IPS-18a (cell line): ENCODE measurements around the gene KDM4C.
"Not testable (repeated sequence)": the region's sequence is repeated elsewhere in the genome, so short reads cannot be mapped to it uniquely, and the experiment has no call there.

Experiments used
- H3K27ac ChIP-seq: one replicate; pipeline ENCODE4 v1.5.1; 2013; ENCODE audit warnings: low read length
- H3K27me3 ChIP-seq: one replicate; pipeline ENCODE4 v1.6.1; 2013; ENCODE audit warnings: mild to moderate bottlenecking, low read length; ENCODE audit not compliant: control insufficient read depth, insufficient read depth
- H3K36me3 ChIP-seq: one replicate; pipeline ENCODE4 v1.6.1; 2013; ENCODE audit warnings: low read depth, low read length; ENCODE audit not compliant: control insufficient read depth
- H3K4me1 ChIP-seq: one replicate; pipeline ENCODE4 v1.6.1; 2013; ENCODE audit warnings: low read depth, low read length; ENCODE audit not compliant: control insufficient read depth
- H3K4me3 ChIP-seq: one replicate; pipeline ENCODE4 v1.5.1; 2013; ENCODE audit warnings: low read length
- H3K9ac ChIP-seq: one replicate; pipeline ENCODE4 v1.6.1; 2013; ENCODE audit warnings: mild to moderate bottlenecking, low read length, moderate library complexity
- H3K9me3 ChIP-seq: one replicate; pipeline ENCODE4 v1.6.1; 2013; ENCODE audit warnings: low read depth, low read length; ENCODE audit not compliant: control insufficient read depth

KDM4C gene

GRCh38 chr9:6942406-6942805 lies 184.6 kb downstream of the KDM4C start:
- Histone ChIP-seq H3K9me3 (no peaks in the 10 kb centered on the region), H3K27ac (no peak overlapping the region)

GRCh38 chr9:6943293-6943692 lies 185.5 kb downstream of the KDM4C start:
- no peak overlapping the region for H3K9ac ChIP-seq
- H3K9me3 ChIP-seq: no peaks in the 10 kb centered on the region
- H3K36me3 ChIP-seq: no peaks in the 10 kb centered on the region
- no peak overlapping the region for H3K27ac ChIP-seq
- H3K4me1 ChIP-seq: no peaks in the 10 kb centered on the region
- H3K4me3 ChIP-seq: no peak overlapping the region
- H3K27me3 ChIP-seq: no peaks in the 10 kb centered on the region

More at GRCh38 chr9:6942406-6942805, 184.6 kb downstream of the KDM4C start:
- Histone ChIP-seq H3K4me1 (no peaks in the 10 kb centered on the region), H3K9ac (no peak overlapping the region), H3K36me3 (no peaks in the 10 kb centered on the region), H3K4me3 (no peak overlapping the region), H3K27me3 (no peaks in the 10 kb centered on the region)

- Histone ChIP-seq H3K9ac (no peak overlapping the region), H3K36me3 (no peaks in the 10 kb centered on the region), H3K4me3 (no peak overlapping the region), H3K27me3 (no peaks in the 10 kb centered on the region), H3K27ac (no peak overlapping the region), H3K9me3 (no peaks in the 10 kb centered on the region), H3K4me1 (no peaks in the 10 kb centered on the region)
Observed at GRCh38 chr9:6944093-6944551, 186.3 kb downstream of the KDM4C start.

- Histone ChIP-seq H3K27me3 (no peaks in the 10 kb centered on the region), H3K9me3 (no peaks in the 10 kb centered on the region), H3K4me3 (no peak overlapping the region), H3K9ac (no peak overlapping the region), H3K36me3 (no peaks in the 10 kb centered on the region), H3K27ac (peak overlapping the region; percentile 47), H3K4me1 (no peaks in the 10 kb centered on the region)
Observed at GRCh38 chr9:6944896-6945295, 187.1 kb downstream of the KDM4C start.

- no peaks in the 10 kb centered on the region for H3K27me3 ChIP-seq
- no peaks in the 10 kb centered on the region for H3K9me3 ChIP-seq
- H3K9ac ChIP-seq: no peak overlapping the region
- no peak overlapping the region for H3K4me3 ChIP-seq
- no peak overlapping the region for H3K27ac ChIP-seq
- no peaks in the 10 kb centered on the region for H3K36me3 ChIP-seq
- H3K4me1 ChIP-seq: no peaks in the 10 kb centered on the region
Observed at GRCh38 chr9:6945816-6946215, 188.0 kb downstream of the KDM4C start.

GRCh38 chr9:6946583-6947166 lies 188.9 kb downstream of the KDM4C start:
- Histone ChIP-seq H3K4me1 (no peaks in the 10 kb centered on the region), H3K9me3 (no peaks in the 10 kb centered on the region), H3K9ac (no peak overlapping the region), H3K36me3 (no peaks in the 10 kb centered on the region), H3K4me3 (no peak overlapping the region), H3K27ac (no peak overlapping the region), H3K27me3 (no peaks in the 10 kb centered on the region)

- not testable (repeated sequence) for H3K9me3 ChIP-seq, H3K36me3 ChIP-seq, H3K9ac ChIP-seq, H3K4me3 ChIP-seq, H3K27me3 ChIP-seq, H3K27ac ChIP-seq, H3K4me1 ChIP-seq
Observed at GRCh38 chr9:6948921-6949320, 191.1 kb downstream of the KDM4C start.

- Histone ChIP-seq H3K27ac (peak overlapping the region; percentile 22), H3K9ac (no peak overlapping the region), H3K4me1 (peaks cover 16% of the 10 kb centered on the region), H3K9me3 (no peaks in the 10 kb centered on the region), H3K4me3 (no peak overlapping the region), H3K36me3 (no peaks in the 10 kb centered on the region), H3K27me3 (no peaks in the 10 kb centered on the region)
Observed at GRCh38 chr9:6955251-6955921, 197.6 kb downstream of the KDM4C start.

- no peaks in the 10 kb centered on the region for H3K27me3 ChIP-seq
- no peaks in the 10 kb centered on the region for H3K36me3 ChIP-seq
- no peak overlapping the region for H3K9ac ChIP-seq
- H3K4me3 ChIP-seq: no peak overlapping the region
- H3K9me3 ChIP-seq: no peaks in the 10 kb centered on the region
- no peak overlapping the region for H3K27ac ChIP-seq
- H3K4me1 ChIP-seq: peaks cover 16% of the 10 kb centered on the region
Observed at GRCh38 chr9:6956879-6957278, 199.1 kb downstream of the KDM4C start.

- no peak overlapping the region for H3K9ac ChIP-seq
- no peaks in the 10 kb centered on the region for H3K9me3 ChIP-seq
- no peaks in the 10 kb centered on the region for H3K36me3 ChIP-seq
- H3K27me3 ChIP-seq: no peaks in the 10 kb centered on the region
- H3K27ac ChIP-seq: no peak overlapping the region
- peaks cover 16% of the 10 kb centered on the region for H3K4me1 ChIP-seq
- H3K4me3 ChIP-seq: no peak overlapping the region
Observed at GRCh38 chr9:6959270-6960000, 201.7 kb downstream of the KDM4C start.

GRCh38 chr9:6960777-6961176 lies 203.0 kb downstream of the KDM4C start:
- no peak overlapping the region for H3K4me3 ChIP-seq
- no peaks in the 10 kb centered on the region for H3K9me3 ChIP-seq
- H3K9ac ChIP-seq: no peak overlapping the region

More at GRCh38 chr9:6960777-6961176, 203.0 kb downstream of the KDM4C start:
- Histone ChIP-seq H3K27me3 (no peaks in the 10 kb centered on the region), H3K4me1 (peaks cover 4% of the 10 kb centered on the region), H3K36me3 (no peaks in the 10 kb centered on the region), H3K27ac (no peak overlapping the region)
